Lung microvascular endothelial cell (primary cell): ENCODE data around the gene SIPA1. TPM values are rescaled to one million over a fixed set of nuclear protein-coding genes. Genes with fewer than 3 reads are reported as not detected.

Source experiments
- total RNA-seq: library from RNA; depleted of rRNA; stranded (reverse); fragments of >200 nt; gene quantifications from 2 replicates; pipeline ENCODE4 v1.2.1, GENCODE V29; 2014

Gene SIPA1
- total RNA-seq, 1 donor from 2014 or later = 92.5 TPM

Other genes starting within 250 kb of the SIPA1 start
- gene NEAT1, start 215.3 kb upstream of the SIPA1 start, total RNA-seq = 26.4 and 94.2 TPM in 2 replicates
- gene MALAT1, start 139.1 kb upstream of the SIPA1 start, total RNA-seq = 1,818 and 2,739 TPM in 2 replicates
- 36.6 and 46.6 TPM in 2 replicates for gene SCYL1, start 113.0 kb upstream of the SIPA1 start, total RNA-seq
- 20.5 and 23.0 TPM in 2 replicates for gene LTBP3, start 79.7 kb upstream of the SIPA1 start, total RNA-seq
- 30.8 and 32.7 TPM in 2 replicates for gene ZNRD2, start 67.6 kb upstream of the SIPA1 start, total RNA-seq
- gene FAM89B, start 65.6 kb upstream of the SIPA1 start, total RNA-seq = 17.7 and 23.2 TPM in 2 replicates
- 2.0 and 4.8 TPM in 2 replicates for gene EHBP1L1, start 62.0 kb upstream of the SIPA1 start, total RNA-seq
- gene KCNK7, start 42.3 kb upstream of the SIPA1 start, total RNA-seq = under 0.01 and 0.20 TPM in 2 replicates
- gene MAP3K11, start 23.9 kb upstream of the SIPA1 start, total RNA-seq = 58.8 and 67.5 TPM in 2 replicates
- gene PCNX3, start 22.3 kb upstream of the SIPA1 start, total RNA-seq = 10.2 and 12.9 TPM in 2 replicates
- gene RELA, start 24.8 kb downstream of the SIPA1 start, total RNA-seq = 10.2 and 16.1 TPM in 2 replicates
- gene KAT5, start 74.2 kb downstream of the SIPA1 start, total RNA-seq = 33.6 and 49.2 TPM in 2 replicates
- 29.6 and 57.1 TPM in 2 replicates for gene RNASEH2C, start 82.7 kb downstream of the SIPA1 start, total RNA-seq
- 5.2 and 8.3 TPM in 2 replicates for gene AP5B1, start 142.9 kb downstream of the SIPA1 start, total RNA-seq
- not detected in 2 replicates for gene OVOL1, start 149.0 kb downstream of the SIPA1 start, total RNA-seq
- gene SNX32, start 195.9 kb downstream of the SIPA1 start, total RNA-seq = under 0.01 and 0.44 TPM in 2 replicates
- gene CFL1, start 220.1 kb downstream of the SIPA1 start, total RNA-seq = 687 and 848 TPM in 2 replicates
- 27.7 and 36.3 TPM in 2 replicates for gene MUS81, start 222.3 kb downstream of the SIPA1 start, total RNA-seq
- gene EFEMP2, start 234.7 kb downstream of the SIPA1 start, total RNA-seq = 17.7 and 23.2 TPM in 2 replicates
- gene CTSW, start 241.7 kb downstream of the SIPA1 start, total RNA-seq = 0.20 and 0.22 TPM in 2 replicates